Measurements from ENCODE around the gene CDKN2B-AS1.

- no peak for TF ChIP-seq CTCF (IDR thresholded peaks at IDR 0.05)
- no peak for TF ChIP-seq POLR2A (IDR thresholded peaks at IDR 0.05)
- TF ChIP-seq POLR2AphosphoS5 (IDR thresholded peaks at IDR 0.05), result peak in 1 of 2 donors; percentile 8
- TF ChIP-seq EP300 (IDR thresholded peaks at IDR 0.05), result no peak
These were observed 89.9 kb downstream of the CDKN2B-AS1 start for GRCh38 chr9:22084336-22085035.
